GM21526 (cell line): ENCODE data around the gene BUD13.
"Not testable (repeated sequence)": the region's sequence is repeated elsewhere in the genome, so short reads cannot be mapped to it uniquely, and the experiment has no call there.

ENCODE experiments used
- ATAC-seq: cut with Tn5 transposase; IDR thresholded peaks from one replicate; pipeline ENCODE4 v1.9.1; 2021; ENCODE audit warnings: moderate library complexity; ENCODE audit not compliant: unreplicated experiment, low FRiP score

The BUD13 gene, protein sequence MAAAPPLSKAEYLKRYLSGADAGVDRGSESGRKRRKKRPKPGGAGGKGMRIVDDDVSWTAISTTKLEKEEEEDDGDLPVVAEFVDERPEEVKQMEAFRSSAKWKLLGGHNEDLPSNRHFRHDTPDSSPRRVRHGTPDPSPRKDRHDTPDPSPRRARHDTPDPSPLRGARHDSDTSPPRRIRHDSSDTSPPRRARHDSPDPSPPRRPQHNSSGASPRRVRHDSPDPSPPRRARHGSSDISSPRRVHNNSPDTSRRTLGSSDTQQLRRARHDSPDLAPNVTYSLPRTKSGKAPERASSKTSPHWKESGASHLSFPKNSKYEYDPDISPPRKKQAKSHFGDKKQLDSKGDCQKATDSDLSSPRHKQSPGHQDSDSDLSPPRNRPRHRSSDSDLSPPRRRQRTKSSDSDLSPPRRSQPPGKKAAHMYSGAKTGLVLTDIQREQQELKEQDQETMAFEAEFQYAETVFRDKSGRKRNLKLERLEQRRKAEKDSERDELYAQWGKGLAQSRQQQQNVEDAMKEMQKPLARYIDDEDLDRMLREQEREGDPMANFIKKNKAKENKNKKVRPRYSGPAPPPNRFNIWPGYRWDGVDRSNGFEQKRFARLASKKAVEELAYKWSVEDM

DNA sequence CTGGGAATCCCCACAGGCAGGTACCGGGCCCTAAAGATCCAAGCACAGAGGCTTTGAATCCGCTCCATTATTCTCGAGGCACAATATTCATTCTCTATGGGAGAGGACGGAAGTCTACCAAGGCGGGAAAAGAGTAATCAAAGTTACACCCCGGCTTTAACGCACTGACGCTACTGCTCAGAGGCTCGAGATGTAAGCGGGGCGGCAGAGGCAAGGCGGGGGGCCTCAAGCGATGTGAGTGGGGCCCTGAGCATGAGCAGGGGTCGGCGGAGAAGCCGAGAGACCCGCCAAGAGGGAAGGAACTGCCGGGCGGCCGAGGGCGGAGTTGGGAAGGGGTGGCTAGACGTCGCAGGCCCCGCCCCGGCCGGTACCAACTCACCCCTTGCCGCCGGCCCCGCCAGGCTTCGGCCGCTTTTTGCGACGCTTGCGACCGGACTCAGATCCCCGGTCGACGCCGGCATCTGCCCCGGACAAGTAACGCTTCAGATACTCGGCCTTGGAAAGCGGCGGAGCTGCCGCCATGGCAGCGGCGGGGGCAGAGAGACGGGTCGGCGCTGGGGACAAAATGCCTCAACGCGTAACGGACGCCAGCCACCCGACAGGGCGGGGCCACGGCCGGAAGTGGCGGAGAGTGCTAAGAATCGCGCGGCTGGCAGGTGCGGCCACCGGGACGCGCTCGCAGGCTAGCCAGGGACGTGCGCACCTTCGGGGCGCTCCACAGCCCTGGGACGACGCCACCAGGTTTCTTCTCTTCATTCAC is at the start of gene BUD13:
BUD13 (minus strand) TSS at position 545 of the 760 bp plus-strand sequence; CDS start at position 522, 23 bp downstream.
- ATAC-seq = peak; percentile 66

DNA sequence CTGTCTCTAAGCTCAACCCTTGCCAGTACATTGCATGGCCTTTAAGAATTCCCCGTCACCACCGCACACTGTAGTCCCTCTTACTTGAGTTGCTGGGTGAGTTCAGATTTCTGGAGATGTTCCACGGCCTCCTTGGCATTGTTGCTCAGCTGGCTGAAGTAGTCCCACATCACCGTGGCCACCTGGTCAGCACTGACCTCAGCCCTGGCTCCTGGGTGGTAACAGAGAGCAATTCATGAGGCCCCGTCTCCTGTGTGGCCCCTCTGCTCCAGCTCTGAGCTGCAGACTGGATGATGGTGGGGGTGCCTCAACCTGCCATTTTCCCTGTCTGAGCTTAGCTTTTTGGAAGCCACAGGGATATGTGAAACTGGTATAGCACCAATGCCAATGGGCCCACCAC is 49.8 kb upstream of the BUD13 start:
- no peak for ATAC-seq

DNA sequence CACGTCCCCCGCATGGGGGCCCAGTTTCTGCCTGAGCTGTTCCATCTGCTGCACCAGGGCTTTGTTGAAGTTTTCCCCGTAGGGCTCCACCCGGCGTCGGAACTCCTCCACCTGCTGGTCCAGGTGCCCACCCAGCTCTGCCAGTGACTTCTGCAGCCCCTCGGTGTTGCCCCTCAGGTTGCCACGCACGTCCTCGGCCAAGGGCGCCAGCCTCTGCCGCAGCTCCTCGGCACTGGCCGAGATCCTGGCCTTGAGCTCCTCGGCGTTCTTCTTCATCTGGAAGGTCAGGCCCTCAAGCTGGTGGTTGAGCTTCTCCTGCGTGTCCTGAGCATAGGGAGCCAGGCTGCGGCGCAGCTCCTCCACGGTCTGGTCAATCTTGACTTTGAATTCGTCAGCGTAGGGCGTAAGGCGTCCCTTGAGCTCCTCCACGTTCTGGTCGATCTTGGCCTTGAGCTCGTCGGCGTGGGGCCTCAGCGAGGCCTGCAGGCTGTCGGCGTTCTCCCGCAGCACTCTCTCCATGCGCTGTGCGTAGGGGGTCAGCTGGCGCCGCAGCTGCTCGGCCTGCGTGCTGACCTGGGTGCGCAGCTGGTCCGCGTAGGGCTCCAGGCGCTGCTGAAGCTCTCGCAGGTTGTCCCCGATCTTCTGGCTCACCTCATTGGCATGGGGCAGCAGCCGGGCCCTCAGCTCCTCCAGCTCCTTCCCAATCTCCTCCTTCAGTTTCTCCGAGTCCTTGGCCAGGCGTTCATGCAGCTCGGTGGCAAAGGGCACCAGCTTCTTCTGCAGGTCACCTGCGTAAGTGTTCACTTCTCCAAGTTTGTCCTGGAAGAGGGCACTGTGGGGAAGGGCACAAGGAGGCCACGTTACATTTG is 48.5 kb upstream of the BUD13 start:
- no peak for ATAC-seq

DNA sequence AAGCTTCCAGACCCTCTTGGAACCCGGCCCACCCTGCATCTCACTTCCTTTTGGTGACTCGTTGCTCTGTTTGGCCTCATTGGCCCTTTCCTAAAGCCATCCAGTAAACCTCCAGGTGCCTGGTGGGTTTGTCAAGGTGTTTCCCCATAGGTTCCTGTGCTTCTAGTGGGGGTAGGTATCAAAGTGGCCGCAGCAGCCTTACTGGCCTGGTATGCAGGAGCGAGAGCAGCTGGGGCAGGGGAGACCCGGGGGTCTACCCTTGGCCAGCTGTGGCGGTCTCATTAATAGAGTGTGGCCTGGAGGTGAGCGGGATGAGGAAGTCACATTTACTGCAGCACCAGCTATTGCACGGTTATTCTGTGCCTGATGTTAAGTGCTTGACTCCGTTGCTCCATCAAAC is 46.3 kb upstream of the BUD13 start:
- ATAC-seq = no peak

DNA sequence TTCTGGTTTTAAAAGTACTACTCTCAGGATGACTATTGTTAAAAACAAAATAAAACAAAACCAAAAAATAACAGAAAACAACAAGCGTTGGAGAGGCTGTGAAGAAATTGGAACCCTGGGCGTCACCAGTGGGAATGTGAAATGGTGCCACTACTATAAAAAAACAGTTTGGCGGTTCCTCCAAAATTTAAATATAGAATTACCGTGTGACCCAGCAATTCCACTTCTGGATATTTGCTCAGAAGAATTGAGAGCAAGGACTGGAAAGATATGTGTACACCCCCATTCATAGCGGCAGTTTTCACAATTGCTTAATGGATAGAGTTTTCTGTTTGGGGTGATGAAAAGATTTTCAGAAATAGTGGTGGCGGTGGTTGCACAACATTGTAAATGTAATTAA is 41.7 kb upstream of the BUD13 start:
- no peak for ATAC-seq

DNA sequence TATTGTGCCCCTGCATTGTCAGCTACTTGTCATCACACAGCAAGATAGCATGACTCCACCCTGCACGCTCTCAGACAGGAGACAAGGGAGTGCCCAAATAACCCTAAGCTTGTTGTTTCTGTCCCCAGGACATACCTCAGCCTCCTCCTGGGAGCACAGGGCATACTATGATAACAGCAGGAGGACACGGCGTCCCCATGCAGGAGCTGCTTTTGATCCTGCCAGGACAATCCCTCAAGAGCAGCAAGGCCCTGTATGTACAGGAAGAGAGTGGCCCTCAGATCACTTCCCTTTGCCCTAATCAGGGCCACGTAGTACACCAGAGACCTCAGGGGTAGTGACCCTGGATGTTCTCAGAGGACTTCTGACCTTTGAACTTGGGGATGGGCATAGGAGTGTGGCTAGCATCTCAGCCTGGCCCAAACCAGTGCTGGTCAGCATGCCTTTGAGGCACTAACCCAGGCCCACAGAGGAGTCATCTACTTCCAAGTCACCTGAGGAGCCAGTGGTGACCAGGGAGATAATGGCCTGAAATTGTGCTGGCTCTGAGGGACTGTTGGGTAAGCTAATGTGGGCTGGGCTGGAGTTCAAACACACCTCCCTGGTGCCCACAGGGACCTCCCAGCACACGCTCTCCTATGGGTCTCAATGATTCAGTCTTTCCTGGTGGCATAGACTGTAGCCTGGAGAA is 41.1 kb upstream of the BUD13 start:
- ATAC-seq = no peak

DNA sequence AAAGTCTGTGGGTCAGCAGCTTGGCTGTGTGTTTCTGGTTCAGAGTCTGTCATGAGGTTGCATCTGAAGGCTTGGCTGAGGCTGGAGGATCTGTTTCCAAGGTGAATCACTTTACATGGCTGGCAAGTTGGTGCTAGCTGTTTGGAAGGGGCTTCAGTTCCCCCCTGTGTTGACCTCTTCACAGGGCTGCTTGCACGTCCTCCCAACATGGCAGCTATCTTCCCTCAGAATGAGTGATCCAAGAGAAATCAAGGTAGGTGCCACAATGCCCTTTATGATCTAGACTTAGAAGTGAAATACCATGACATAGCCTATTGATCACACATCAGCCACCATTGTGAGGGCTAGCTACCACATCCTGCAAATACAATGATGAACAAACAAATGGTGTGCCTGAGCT is 40.4 kb upstream of the BUD13 start:
- ATAC-seq = no peak

DNA sequence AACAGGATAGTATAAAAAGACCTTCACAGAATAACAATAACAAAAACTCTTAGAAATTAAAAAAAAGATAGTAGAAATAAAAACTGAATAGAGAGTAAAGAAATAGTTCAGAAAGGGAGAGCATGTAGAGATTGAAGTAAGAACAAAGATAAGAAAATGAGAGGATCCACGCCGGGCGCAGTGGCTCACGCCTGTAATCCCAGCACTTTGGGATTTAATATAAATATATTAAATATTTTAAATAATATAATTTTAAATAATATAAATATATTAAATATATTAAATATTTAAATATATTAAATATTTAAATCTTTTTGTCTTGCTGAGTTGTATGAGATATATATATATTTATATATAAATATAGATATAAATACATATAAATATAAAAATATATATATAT is 39.3 kb upstream of the BUD13 start:
- ATAC-seq = no peak

DNA sequence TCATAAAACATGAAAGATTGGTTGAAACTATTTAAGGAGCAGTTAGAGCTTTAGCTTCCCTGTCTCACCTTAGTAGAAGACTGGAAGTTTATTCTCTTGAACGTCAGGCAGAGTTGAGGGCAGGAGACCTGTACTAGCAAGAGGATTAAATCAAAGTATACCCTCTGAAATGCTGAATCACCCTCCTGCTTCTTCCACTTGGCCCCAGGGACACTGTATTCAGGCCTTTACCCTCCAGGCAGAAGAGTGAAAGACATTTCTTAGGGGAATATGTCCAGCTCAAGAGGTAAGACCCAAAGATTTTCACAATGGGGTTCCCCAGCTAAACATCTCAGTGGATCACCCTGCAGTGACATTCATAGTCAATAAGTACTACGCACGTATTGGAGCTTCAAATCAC is 38.4 kb upstream of the BUD13 start:
- ATAC-seq = no peak

DNA sequence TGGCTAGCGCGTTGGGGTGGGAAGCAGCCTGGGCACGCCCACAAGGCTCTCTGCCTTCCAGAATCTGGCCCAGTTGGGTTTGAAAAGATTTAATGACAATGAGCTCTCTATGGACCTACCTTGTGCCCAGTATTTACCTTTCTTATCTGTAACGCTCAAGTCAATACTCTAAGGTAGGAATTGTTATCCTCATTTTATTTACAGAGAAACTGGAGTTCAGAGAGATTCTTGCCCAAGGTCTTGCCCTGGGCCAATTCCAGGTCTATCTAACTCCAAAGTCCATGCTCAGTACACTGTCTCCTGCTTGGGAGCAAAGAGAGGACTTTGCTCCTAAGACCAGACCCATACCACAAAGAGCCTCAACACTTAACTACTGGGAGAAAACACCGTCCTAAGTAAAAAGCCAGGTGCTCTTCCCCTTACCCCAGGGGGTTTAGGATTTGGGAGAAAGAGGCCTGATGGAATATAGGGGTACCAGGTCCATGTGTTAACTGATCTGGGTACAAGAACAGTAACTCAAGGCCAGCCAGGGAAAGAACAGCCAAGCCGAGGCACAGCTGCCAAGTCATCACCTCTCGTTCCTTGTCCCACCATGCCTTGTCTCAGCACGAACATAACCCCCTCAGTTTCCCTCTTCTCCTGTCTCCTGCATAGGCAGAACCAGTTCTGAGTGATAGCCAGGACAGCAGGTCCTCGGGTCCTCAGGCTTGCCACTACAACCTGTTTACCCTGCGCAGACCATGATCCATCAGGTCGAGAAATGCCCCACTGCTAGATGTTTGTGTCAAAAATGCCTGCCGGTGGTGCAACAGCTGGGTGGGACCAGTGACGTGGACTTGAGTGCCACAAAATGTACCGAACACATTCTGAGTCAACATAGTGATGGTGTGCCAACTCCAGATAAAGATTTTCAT is 35.7 kb upstream of the BUD13 start:
- no peak for ATAC-seq

DNA sequence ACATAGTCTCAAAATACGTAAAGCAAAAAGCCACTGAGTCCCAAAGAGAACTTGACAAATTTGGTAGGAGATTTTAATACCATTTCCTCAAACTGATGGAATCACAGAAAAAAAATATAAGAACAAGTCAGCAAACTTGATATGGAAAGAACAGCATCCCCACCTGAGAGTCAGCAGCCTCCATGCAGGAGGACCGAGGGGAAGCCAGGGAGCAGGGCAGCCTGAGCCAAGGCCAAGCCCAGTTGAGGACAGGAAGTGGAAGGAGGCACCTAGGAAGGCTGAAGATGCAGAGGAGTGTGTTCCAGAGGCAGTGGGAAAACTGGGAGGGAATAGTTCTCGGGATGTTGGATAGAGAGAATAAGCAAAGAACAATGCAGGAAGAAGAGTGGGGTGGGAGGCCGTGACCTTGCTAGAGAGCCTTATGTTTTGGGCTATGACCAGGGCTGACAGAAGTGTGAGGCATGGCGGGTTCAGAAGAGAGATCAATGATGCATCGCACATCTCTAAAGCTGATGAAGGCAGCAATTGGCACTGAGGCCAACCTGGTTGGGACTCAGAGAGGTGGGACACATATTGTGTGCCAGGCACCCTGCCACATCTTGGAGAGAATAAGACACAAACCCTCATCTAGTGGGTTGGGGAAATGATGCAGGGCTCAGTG is 34.9 kb upstream of the BUD13 start:
- no peak for ATAC-seq

DNA sequence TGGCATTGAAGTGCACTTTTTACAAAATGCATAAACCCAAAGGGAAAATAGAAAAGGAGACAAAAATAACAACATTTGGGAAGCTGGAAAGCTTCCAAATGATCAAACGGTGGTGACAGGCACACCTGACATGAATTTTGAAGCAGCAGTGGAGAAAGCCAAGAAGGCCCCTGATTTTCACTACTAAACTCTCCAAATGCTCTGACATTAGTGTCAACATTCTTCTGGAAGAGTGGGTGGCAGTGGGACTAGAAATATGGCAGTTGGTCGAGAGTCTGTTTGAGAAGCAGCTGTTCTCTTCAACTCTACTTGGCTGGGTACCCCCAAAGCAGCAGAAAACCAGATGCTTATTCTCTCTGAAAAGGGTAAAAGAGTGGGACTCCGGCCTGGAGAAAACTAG is 31.2 kb upstream of the BUD13 start:
- ATAC-seq = no peak

DNA sequence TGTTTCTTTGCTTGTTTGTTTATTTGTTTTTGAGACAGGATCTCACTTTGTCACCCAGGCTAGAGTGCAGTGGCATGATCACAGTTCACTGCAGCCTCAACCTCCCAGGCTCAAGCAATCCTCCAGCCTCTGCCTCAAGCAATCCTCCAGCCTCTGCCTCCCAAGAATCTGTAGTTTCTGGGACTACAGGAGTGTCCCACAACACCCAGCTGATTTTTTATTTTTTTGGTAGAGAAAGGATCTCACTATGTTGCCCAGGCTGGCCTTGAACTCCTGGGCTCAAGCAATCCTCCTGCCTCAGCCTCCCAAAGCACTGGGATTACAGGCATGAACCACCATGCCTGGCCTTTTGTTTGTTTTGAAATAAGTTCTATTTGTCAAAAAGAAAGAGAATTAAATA is 28.9 kb upstream of the BUD13 start:
- not testable (repeated sequence) for ATAC-seq

DNA sequence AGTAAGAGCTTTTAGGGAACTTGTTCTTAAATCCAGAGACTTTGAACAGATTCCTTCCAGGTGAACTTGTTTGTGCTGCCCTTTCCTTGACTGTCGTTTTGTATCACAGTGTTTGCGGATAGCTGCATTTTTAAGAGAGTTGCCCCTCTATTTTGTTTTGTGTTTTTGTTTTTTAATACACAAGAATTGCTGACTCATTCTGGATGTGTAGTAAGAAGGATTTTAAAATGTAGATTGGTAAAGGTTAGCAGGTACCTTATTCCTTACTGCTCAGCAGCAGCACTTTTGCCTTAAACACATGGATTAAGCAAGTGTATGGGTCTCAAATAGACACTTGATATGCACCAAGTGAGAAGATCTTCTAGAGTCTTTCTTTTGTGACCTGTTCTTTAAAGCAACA is 27.8 kb upstream of the BUD13 start:
- no peak for ATAC-seq

DNA sequence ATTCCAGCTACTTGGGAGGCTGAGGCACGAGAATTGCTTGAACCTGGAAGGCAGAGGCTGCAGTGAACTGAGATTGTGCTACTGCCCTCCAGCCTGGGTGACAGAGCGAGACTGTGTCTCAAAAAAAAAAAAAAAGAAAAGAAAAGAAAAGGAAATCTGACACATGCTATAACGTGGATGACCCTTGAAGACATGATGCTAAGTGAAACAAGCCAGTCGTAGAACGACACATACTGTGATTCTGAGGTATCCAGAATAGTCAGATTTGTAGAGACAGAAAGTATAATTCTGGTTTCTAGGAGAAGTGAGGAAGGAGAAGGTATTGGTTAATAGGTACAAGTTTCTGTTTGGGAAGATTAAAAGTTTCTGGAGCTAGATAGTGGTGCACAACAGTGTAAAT is 25.6 kb upstream of the BUD13 start:
- no peak for ATAC-seq

DNA sequence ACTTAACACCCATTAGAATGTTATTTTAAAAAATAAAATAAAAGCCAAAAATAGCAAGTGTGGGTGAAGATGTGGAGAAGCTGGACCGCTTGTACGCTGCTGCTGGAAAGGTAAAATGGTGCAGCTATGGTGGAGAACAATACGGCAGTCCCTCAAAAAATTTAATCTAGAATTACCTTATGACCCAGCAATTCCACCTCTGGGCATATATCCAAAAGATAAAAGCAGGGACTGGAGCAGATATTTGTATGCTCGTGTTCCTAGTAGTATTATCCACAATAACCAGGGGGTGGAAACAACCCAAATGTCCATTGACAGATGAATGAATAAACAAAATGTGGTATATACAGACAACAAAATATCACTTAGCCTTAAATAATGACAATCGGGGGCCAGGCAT is 25.0 kb upstream of the BUD13 start:
- ATAC-seq = no peak

DNA sequence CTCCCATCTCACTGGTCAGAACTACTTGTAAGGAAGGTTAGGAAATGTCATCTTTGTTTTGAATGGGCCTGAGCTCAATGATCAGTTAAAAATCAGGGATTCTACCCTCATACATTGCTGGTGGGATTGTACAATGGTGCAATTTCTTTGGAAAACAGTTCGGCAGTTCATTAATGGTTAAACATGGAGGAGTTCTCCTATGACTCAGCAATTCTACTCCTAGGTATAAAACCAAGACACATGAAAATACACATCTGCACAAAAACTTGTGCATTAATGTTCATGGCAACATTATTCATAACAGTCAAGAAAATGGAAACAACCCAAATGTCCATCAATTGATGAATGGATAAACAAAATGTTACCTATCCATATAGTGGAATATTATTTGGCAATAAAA is 23.8 kb upstream of the BUD13 start:
- no peak for ATAC-seq

DNA sequence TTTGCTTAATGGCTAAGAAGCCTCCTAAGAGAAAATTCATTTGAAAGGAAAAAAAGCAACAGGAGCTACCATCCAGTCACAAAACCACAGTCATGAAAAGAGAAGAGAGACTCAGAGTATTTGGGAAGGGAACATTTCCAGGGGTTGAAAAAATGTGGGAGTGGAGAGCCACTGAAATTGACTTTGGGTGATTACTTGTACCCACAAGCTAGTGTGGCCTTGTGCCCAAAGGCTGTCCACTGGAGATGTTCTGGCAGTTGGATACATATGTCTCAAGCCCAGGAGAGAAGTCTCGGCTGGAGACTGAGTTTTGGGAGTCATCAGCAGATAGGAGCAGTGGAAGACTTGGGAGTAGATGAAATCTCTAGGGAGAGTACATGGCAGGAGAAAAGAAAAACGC is 22.1 kb upstream of the BUD13 start:
- ATAC-seq = no peak

DNA sequence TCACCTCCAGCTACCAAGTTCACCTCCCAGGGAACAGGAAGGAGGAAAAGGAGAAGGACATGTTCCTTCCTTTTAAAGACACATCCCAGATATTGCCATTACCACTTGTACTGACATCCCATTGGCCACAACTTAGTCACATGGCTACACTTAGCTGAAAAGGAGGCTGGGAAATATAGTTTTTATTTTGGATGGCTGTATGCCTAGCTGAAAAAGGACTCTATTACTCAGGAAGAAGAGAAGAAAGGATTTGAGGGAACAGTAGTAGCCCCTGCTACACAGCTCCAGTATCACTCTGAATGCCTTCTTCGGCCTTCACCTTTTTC is 20.9 kb upstream of the BUD13 start:
- no peak for ATAC-seq
